ENCODE data around the gene MDM2. TPM values are rescaled to one million over a fixed set of nuclear protein-coding genes. Genes with fewer than 3 reads are reported as not detected.
"Not testable (repeated sequence)": the region's sequence is repeated elsewhere in the genome, so short reads cannot be mapped to it uniquely, and the experiment has no call there.

The MDM2 gene
- polyA plus RNA-seq, 3 donors, result 55.1 to 77.1 (median 72.0) TPM

DNA sequence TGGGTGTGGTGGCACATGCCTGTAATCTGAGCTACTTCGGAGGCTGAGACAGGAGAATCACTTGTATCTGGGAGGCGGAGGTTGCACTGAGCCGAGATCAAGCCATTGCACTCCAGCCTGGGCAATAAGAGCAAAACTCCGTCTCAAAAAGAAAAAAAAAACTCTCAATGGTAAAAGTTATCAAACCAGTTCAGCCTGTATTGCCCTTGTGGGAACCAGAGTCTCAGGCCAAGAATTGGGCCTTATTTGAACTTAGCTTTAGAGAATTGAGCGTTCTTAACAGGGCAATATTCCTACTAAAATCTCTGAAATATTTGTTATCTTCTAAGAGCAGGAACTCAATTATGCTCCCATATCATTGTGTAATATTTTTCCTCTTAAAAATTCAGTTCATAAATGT, 7.7 kb upstream of the MDM2 start:
- no peak for DNase-seq (ENCODE audit: extremely low read depth in 1 of 11, low read depth in 9 of 11, low spot score in 4 of 11)

GRCh38 chr12:68801124-68801523, 6.9 kb upstream of the MDM2 start:
- not testable (repeated sequence) for DNase-seq (ENCODE audit: extremely low read depth in 1 of 11, low read depth in 9 of 11, low spot score in 4 of 11)

DNA sequence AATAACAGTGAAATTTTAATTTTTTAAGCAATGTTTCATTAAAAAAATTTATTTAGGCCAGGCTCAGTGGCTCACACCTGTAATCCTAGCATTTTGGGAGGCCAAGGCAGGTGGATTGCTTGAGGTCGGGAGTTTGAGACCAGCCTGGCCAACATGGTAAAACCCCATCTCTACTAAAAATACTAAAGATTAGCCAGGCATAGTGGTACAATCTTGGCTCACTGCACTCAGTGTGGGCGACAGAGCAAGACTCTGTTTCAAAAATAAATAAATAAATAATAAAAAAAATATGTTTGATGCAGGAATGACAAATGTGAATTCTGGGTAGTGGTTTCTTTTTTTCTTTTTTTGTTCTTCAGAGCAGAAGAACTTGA, 5.6 kb upstream of the MDM2 start:
- not testable (repeated sequence) for DNase-seq (ENCODE audit: extremely low read depth in 1 of 11, low read depth in 9 of 11, low spot score in 4 of 11)

DNA sequence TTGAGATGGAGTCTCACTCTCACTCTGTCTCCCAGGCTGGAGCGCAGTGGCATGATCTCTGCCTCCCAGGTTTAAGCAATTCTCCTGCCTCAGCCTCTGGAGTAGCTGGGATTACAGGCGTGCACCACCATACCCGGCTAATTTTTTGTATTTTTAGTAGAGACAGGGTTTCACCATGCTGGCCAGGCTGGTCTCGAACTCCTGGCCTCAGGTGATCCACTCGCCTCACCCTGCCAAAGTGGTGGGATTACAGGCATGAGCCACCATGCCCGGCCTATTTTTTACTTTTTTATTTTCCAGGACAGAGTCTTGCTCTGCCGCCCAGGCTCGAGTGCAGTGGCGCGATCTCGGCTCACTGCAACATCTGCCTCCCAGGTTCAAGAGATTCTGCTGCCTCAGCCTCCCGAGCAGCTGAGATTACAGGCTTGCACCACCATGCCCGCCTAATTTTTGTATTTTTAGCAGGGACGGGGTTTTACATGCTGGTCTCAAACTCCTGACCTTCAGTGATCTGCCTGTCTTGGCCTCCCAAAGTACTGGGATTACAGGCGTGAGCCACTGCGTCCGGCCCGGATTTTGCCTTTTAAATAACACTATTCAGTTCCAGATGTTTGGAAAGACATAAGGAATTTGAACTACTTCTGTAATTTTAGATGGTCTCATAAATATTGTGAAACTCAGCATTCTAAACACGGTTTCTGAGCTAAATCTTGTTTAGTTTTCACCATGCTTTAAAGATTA, 4.9 kb upstream of the MDM2 start:
- peak in 1 of 11 donors; percentile 22 for DNase-seq (ENCODE audit: extremely low read depth in 1 of 11, low read depth in 9 of 11, low spot score in 4 of 11)

GRCh38 chr12:68803948-68804656, 3.9 kb upstream of the MDM2 start:
- DNase-seq (ENCODE audit: extremely low read depth in 1 of 11, low read depth in 9 of 11, low spot score in 4 of 11), result no peak

- no peak for DNase-seq (ENCODE audit: extremely low read depth in 1 of 11, low read depth in 9 of 11, low spot score in 4 of 11)
These were observed 3.1 kb upstream of the MDM2 start for GRCh38 chr12:68804657-68805591.

GRCh38 chr12:68805592-68806120, 2.3 kb upstream of the MDM2 start:
- no peak for DNase-seq (ENCODE audit: extremely low read depth in 1 of 11, low read depth in 9 of 11, low spot score in 4 of 11)

- DNase-seq (ENCODE audit: extremely low read depth in 1 of 11, low read depth in 9 of 11, low spot score in 4 of 11), result no peak
These were observed 1.3 kb upstream of the MDM2 start for GRCh38 chr12:68806488-68807237.

- DNase-seq (ENCODE audit: extremely low read depth in 1 of 11, low read depth in 9 of 11, low spot score in 4 of 11), result not testable (repeated sequence)
These were observed 752 bp upstream of the MDM2 start for GRCh38 chr12:68807274-68807575.

- DNase-seq (ENCODE audit: extremely low read depth in 1 of 11, low read depth in 9 of 11, low spot score in 4 of 11), result peak in 10 of 11 donors; percentile 42 to 79 (median 62)
These were observed 612 bp downstream of the MDM2 start for GRCh38 chr12:68808388-68809189.

GRCh38 chr12:68809190-68810026, 1.4 kb downstream of the MDM2 start:
- DNase-seq (ENCODE audit: extremely low read depth in 1 of 11, low read depth in 9 of 11, low spot score in 4 of 11), result no peak

DNA sequence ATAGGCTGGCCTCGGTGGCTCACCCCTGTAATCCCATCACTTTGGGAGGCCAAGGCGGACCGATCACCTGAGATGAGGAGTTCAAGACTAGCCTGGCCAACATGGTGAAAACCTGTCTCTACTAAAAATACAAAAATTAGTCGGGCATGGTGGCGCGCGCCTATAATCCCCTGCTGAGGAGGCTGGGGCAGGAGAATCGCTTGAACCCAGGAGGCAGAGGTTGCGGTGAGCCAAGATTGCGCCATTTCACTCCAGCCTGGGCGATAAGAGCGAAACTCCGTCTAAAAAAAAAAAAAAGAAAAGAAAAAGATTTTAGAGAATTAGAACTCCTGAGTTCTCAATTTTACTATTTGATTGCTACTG, 2.0 kb downstream of the MDM2 start:
- not testable (repeated sequence) for DNase-seq (ENCODE audit: extremely low read depth in 1 of 11, low read depth in 9 of 11, low spot score in 4 of 11)

- DNase-seq (ENCODE audit: extremely low read depth in 1 of 11, low read depth in 9 of 11, low spot score in 4 of 11), result not testable (repeated sequence)
These were observed 3.6 kb downstream of the MDM2 start for GRCh38 chr12:68811573-68811972.

DNA sequence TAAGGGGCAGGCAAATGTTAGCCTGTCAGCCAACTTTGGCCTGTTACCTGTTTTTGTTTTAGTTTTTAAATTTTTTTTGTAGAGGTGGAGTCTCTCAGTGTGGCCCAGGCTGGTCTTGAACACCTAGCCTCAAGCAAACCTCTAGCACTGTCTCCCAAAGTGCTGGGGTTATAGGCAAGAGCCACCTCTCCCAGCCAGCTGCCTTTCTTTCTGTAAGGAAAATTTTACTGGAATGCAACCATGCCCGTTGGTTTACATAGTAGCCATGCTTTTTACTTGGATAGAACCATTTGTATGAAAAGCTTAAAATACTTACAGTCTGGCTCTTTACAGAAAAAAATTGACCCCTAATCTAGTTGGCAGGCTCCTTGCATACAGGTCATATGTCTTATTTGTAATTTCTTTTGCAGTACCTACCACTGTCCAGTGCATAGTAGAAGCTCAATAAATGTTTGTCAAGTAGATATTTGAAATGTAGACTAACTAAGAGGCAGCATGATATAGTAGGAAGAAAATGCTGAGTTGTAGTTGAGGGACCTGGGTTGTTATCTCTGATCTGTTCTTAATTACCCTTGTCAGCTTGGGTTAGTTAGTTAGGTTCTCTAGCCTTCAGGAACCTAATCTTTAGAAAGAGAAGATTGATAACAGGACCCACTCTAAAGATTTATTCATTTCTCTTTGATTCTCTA, 4.7 kb downstream of the MDM2 start:
- DNase-seq (ENCODE audit: extremely low read depth in 1 of 11, low read depth in 9 of 11, low spot score in 4 of 11), result no peak

- DNase-seq (ENCODE audit: extremely low read depth in 1 of 11, low read depth in 9 of 11, low spot score in 4 of 11), result no peak
These were observed 5.2 kb downstream of the MDM2 start for GRCh38 chr12:68813242-68813593.

DNA sequence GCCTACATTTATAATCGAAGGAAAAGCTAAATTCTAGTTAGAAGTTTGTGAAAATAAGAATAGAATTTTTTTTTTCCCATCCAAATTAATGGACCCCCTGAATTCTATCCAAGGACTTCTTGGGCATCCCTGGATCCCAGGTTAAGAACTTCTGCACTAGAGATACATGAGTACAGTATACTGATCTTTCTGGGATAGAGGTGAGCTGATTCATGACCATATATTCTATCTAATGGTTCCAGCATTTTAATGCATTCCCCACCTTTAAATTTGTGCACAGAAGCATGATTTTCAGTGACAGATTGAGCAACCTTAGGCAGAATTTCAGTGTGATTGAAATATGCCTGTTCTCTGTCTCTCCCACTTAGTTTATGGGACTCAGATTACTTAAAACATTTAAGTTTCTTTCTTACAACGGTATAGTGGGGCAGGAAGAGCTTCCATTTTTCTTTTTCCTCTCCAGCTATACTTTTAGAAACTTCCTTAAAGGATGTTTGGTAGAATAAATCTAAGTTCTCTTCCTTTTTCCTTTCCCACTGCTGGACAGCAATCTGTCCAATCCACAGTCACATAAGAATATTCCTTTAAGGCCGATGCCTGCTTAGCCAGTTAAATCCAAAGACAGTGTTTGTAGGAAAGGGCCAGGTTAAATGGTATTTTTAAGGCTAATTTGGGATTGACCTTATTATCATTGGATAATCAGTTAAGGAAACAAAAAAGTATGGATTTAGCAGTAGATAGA, 6.7 kb downstream of the MDM2 start:
- no peak for DNase-seq (ENCODE audit: extremely low read depth in 1 of 11, low read depth in 9 of 11, low spot score in 4 of 11)

Measured in renal cortex interstitium (tissue), 11 donors.